ENCODE data around the gene CREB3L2. TPM values are rescaled to one million over a fixed set of nuclear protein-coding genes. Genes with fewer than 3 reads are reported as not detected.

CREB3L2 gene
- total and polyA plus RNA-seq, 2 donors (not counting 1 experiment from before 2014, with no cell fraction given), result 13.8 to 25.1 TPM

GRCh38 chr7:137942484-137943115 lies 59.3 kb downstream of the CREB3L2 start:
- no peak overlapping the region for H2AFZ ChIP-seq (ENCODE audit: insufficient read depth, low read depth, low read length, poor library complexity, severe bottlenecking)
- H3K27ac Mint-ChIP-seq, result no peak overlapping the region

More at GRCh38 chr7:137942484-137943115, 59.3 kb downstream of the CREB3L2 start:
- no peaks in the 10 kb centered on the region for H3K36me3 ChIP-seq (replicated peaks in 1 of 2; ENCODE audit: control extremely low read depth in 1 of 2, control insufficient read depth in 1 of 2, extremely low read depth in 1 of 2, insufficient read depth in 2 of 2, low read length in 1 of 2)
- no peak overlapping the region for H3K9ac ChIP-seq (ENCODE audit: low read length)
- DNase-seq (no peak), ATAC-seq (ENCODE audit: low read depth) (no peak)
- no peaks in the 10 kb centered on the region for H3K9me3 ChIP-seq (ENCODE audit: control extremely low read depth in 1 of 3, control insufficient read depth in 2 of 3, insufficient read depth in 1 of 3, low read length in 2 of 3)
- H4K20me1 ChIP-seq (ENCODE audit: control insufficient read depth, insufficient read depth, low read length, poor library complexity, severe bottlenecking), result no peaks in the 10 kb centered on the region
- WGBS (ENCODE audit: insufficient coverage), result 72% methylated on average over 2 of the region's 4 CpGs
- CTCF ChIA-PET, result no interaction called here
- Mint-ChIP-seq H3K4me1 (no peaks in the 10 kb centered on the region), H3K9me3 (ENCODE audit: insufficient read depth) (no peaks in the 10 kb centered on the region), H3K27me3 (no peaks in the 10 kb centered on the region), H3K4me3 (no peak overlapping the region)
- intact Hi-C loops (cut with micrococcal nuclease), result no loop called here
- no peak for TF ChIP-seq EZH2 (IDR thresholded peaks at IDR 0.05; ENCODE audit: borderline replicate concordance, insufficient read depth, low read depth, low read length, poor library complexity, severe bottlenecking)
- TF ChIP-seq, protein P1, sequence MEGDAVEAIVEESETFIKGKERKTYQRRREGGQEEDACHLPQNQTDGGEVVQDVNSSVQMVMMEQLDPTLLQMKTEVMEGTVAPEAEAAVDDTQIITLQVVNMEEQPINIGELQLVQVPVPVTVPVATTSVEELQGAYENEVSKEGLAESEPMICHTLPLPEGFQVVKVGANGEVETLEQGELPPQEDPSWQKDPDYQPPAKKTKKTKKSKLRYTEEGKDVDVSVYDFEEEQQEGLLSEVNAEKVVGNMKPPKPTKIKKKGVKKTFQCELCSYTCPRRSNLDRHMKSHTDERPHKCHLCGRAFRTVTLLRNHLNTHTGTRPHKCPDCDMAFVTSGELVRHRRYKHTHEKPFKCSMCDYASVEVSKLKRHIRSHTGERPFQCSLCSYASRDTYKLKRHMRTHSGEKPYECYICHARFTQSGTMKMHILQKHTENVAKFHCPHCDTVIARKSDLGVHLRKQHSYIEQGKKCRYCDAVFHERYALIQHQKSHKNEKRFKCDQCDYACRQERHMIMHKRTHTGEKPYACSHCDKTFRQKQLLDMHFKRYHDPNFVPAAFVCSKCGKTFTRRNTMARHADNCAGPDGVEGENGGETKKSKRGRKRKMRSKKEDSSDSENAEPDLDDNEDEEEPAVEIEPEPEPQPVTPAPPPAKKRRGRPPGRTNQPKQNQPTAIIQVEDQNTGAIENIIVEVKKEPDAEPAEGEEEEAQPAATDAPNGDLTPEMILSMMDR (IDR thresholded peaks at IDR 0.05), result no peak
- no peaks in the 10 kb centered on the region for H3K4me1 ChIP-seq (ENCODE audit: control insufficient read depth in 2 of 2, insufficient read depth in 2 of 2, low read length in 2 of 2)
- no peaks in the 10 kb centered on the region for H3K27me3 ChIP-seq (replicated peaks in 1 of 4; ENCODE audit: control extremely low read depth in 1 of 4, control insufficient read depth in 3 of 4, insufficient read depth in 4 of 4, low read length in 3 of 4)
- H3K27ac ChIP-seq (ENCODE audit: low read length in 2 of 2), result no peak overlapping the region
- H3K79me2 ChIP-seq (ENCODE audit: control insufficient read depth, insufficient read depth, low read length), result peaks cover 18% of the 10 kb centered on the region
- H3K4me2 ChIP-seq (replicated peaks; ENCODE audit: low read depth, low read length, poor library complexity, severe bottlenecking), result no peak overlapping the region
- POLR2A ChIA-PET, result no interaction called here
- no peak overlapping the region for H3K4me3 ChIP-seq (ENCODE audit: control extremely low read depth in 1 of 5, extremely low read depth in 1 of 5, insufficient read depth in 1 of 5, low read depth in 2 of 5, low read length in 4 of 5)

All from B cell (primary cell).